HG03159 (cell line): ENCODE data around the gene USP32.
"Not testable (repeated sequence)": the region's sequence is repeated elsewhere in the genome, so short reads cannot be mapped to it uniquely, and the experiment has no call there.

Experiments used
- ATAC-seq: cut with Tn5 transposase; IDR thresholded peaks from one replicate; pipeline ENCODE4 v1.9.1; 2021; ENCODE audit warnings: mild to moderate bottlenecking, moderate library complexity; ENCODE audit not compliant: unreplicated experiment

The USP32 gene

DNA sequence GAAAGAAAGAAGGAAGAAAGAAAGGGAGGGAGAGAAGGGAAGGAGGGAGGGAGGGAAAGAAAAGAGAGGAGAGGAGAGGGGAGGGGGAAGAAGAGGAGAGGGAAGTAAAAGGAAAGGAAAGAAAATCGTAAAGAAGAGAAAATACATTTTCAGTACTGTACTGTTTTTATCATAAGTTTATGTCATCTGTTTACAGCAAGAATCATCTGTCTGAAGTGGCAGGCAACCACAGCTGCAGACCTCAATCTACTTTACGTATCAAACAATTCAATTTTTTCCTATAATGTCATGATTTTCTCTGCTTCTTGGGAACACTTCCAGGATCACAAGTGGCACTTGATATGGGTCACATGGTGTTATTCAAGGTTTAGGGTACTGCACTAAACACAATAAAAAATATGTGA is 58.3 kb downstream of the USP32 start:
- no peak for ATAC-seq

DNA sequence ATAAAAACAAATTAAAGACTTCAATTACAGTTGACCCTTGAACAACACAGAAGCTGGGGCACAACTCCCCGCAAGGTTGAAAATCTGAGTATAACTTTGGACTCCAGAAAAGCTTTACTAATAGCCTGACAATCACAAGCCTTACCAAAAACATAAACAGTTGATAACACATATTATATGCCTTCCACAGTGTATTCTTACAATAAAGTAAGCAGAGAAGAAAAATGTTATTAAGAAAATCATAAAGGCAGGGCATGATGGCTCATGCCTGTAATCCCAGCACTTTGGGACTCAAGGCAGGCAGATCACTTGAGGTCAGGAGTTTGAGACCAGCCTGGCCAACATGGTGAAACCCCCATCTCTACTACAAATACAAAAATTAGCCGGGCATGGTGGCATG is 58.9 kb downstream of the USP32 start:
- not testable (repeated sequence) for ATAC-seq

GRCh38 chr17:60332574-60332973 is 59.4 kb downstream of the USP32 start:
- ATAC-seq = no peak

DNA sequence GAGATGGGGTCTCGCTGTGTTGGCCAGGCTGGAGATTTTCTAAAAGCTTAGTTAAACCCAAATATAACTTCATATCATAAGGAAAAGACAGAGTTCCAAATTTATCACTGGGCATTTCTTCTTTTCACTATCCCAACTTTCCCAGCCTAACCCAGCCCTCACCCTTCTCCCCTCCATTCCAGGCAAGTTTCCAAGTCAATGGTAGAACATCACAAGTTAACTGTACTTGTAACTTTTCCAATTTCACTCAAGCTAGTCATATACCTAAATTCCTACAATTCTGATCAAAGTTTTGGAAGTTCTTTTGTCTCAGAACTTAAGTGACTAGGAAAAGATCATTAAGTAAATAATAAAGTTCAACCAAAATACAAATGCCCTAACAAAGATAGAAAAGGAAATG is 61.2 kb downstream of the USP32 start:
- ATAC-seq = no peak

DNA sequence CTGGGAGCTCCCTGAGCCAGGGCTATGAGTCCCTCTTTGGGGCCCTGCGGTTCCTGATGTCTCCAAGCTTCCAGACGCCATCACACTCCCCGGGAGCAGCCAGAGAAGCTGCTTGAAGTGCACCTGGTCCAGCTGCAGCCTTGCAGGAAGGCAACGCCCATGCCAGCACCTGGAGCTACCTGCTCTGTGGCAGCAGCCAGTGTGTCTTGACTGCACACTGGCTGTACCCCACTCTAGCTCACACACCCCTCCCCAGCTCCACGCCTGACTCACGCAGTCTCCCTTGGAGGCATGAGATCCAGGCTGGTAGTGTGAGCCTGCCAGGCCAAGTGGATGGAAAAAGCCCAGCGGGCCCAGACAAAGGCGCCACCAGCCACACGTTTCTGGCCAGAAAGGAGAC is 63.3 kb downstream of the USP32 start:
- ATAC-seq = no peak

GRCh38 chr17:60327901-60328273 is 64.0 kb downstream of the USP32 start:
- ATAC-seq = no peak

DNA sequence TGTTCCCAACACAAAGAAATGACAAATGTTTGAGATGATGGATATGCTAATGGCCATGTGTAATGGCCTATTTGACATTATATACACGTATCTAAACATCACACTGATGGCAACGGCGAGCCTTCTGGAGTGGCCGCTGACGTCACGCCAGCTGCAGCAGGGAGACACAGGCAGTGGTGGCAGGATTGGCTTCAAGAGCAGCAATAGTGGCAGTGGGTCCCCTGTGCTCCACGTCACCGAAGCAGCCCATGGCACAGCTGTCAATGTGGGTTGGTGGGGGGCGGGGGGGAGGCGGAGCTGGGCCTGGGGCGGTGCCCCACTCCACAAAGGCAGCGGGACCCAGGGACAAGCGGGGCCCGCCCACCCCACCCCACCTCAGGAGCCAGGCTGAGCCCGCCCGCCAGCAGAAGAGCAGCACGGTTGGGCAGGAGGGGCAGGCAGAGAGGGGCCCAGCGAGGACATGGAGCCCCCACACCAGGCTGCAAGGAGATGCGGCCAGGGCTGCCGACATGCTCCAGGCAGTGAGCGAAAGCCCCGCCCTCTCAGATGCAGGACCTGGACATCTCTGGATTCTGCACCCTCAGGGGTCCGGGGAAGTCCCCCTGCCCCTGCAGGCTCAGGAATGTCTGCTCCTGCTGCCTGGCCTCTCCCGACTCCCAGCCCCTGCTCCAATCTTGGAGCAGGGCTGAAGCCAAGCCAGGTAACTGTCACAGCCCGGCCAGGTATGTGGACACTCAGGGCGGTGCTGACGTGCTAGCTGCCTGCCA is 64.6 kb downstream of the USP32 start:
- no peak for ATAC-seq

DNA sequence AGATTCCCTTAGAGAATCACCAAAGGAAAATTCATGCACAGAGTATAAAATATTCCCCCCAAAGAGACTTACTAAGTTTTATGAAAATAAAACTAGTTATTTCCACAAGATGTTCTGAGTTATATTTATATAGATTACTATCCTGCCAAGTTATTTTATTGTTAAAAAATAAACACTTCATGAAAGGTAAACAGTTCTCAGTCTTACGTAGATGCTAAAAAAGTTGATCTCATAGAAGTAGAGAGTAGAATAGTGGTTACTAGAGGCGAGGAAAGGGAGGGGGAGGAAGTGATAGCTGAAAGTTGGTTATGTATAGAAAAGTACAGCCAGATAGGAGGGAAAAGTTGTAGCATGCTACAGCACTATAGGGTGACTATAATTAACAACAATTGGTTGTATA is 65.2 kb downstream of the USP32 start:
- ATAC-seq = no peak

GRCh38 chr17:60325730-60326524 is 66.0 kb downstream of the USP32 start:
- ATAC-seq = no peak

- no peak for ATAC-seq
Measured at GRCh38 chr17:60323754-60324153, 68.2 kb downstream of the USP32 start.

GRCh38 chr17:60322056-60322387 is 69.9 kb downstream of the USP32 start:
- ATAC-seq = no peak

- ATAC-seq = no peak
Measured at GRCh38 chr17:60321336-60322055, 70.4 kb downstream of the USP32 start.

GRCh38 chr17:60318830-60319229 is 73.1 kb downstream of the USP32 start:
- no peak for ATAC-seq

GRCh38 chr17:60318326-60318725 is 73.6 kb downstream of the USP32 start:
- ATAC-seq = no peak

GRCh38 chr17:60315650-60316049 is 76.3 kb downstream of the USP32 start:
- ATAC-seq = no peak

DNA sequence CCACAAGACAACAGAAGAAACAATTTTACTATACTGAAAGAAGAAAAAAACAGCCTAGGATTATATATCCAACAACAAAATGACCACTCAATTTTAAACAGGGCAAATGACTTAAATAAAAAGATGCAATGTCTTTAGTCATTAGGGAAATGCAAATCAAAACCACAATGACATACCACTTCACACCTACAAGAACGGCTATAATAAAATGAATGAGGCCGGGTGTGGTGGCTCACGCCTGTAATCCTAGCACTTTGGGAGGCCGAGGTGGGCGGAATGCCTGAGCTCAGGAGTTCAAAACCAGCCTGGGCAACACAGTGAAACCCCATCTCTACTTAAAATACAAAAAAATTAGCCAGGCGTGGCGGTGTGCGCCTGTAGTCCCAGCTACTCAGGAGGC is 77.0 kb downstream of the USP32 start:
- ATAC-seq = peak; percentile 20

DNA sequence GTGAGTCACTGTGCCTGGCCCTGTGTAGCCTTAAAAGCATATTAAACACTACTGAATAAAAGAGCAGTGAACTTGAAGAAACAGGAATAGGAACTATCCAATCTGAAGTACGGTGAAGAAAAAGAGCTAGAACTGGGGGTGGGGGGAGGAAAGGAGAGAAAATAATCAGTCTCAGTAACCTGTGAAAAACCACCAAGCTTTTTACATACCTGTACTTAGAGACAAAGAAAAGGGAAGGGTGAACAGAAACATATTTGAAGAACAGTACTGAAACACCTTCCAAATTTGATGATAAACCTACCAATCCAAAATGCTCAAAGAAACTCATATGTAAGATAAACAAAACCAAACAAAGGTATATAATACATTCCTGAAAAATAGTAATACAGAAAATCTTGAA is 77.5 kb downstream of the USP32 start:
- peak; percentile 64 for ATAC-seq

DNA sequence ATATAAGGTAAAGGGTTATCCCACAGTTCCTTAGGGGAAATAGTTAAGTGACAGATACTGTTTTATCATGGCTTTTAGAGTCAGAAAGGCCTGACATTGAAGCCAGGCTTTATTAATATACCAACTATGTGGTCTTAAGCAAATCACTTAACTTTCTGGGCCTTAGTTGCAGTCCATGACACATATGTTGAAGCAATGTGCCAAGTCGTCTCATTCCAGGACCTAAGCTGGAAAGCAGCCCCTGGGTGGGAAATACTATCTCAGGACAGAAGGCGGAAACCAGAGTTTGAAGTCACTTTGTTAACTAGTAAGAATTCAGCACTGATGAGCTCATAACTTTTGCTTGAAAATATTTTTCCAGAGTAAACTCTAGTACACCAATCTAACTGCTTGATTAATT is 80.0 kb downstream of the USP32 start:
- no peak for ATAC-seq

DNA sequence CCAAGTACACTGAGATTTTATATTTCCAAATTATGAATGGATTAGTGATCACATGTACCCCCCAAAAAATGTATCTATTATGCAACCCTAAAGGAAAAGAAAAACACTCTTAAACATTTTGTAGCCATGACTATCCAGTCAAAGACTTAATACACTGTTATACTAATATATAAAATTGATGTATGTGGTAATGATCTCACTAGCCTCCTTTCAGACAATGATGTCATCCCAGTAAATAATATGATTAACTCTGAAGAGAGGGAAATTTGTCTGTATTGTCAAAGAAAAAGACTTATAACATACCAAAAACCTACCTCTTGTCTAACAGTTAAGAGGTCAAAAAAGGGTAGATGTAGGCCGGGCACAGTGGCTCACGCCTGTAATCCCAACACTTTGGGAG is 80.7 kb downstream of the USP32 start:
- no peak for ATAC-seq

DNA sequence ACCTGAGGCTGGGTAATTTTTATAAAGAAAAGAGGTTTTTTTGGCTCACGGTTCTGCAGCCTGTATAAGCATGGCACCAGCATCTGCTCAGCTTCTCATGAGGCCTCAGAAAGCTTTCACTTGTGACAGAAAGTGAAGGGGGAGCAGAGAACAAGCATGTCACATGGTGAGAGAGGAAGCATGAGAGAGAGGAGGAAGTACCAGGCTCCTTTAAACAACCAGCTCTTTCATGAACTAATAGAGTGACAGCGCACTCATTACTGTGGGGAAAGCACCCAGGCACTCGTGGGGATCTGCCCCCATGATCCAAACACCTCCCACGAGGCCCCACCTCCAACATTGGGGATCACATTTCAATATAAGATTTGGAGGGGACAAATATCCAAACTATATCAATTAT is 86.8 kb downstream of the USP32 start:
- ATAC-seq = peak; percentile 67

DNA sequence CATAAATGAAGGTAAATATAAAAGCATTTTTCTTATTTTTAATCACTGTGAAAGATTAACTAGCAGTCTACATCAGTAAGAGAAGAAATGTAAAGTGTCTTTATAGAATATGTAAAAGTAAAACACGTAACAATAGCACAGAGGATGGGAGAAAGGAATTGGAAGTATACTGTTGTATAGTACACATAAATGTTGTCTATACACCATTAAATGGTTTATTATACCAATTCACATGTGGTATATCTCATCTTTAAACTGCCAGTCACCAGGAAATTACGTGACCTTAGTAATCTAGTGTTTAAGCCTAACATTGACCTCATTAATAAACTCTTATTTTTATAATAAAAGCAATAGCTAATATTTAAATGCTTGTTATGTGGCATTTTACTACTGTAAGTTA is 87.4 kb downstream of the USP32 start:
- ATAC-seq = no peak
